Liver (tissue), 9 donors: ENCODE data around the gene CDH4. TPM values are rescaled to one million over a fixed set of nuclear protein-coding genes. Genes with fewer than 3 reads are reported as not detected.

Experiments used
- DNase-seq: peaks from one replicate; pipeline ENCODE4 v3.0.0-alpha.2; 2017; ENCODE audit warnings: low spot score
- H3K27ac ChIP-seq, 2 donors: one replicate each; pipeline ENCODE4 v1.7.0; 2013; ENCODE audit warnings: inconsistent platforms in 2 of 2, low read length in 2 of 2, control low read depth in 1 of 2, low read depth in 1 of 2, mild to moderate bottlenecking in 1 of 2
- H3K27me3 ChIP-seq, 4 donors: one replicate each; pipeline versions ENCODE4 v1.6.1 to v1.7.0; 2013; ENCODE audit warnings: low read length in 3 of 4, inconsistent platforms in 1 of 4, mild to moderate bottlenecking in 1 of 4, moderate library complexity in 1 of 4; ENCODE audit not compliant: control insufficient read depth in 4 of 4, insufficient read depth in 4 of 4
- H3K36me3 ChIP-seq, 4 donors: one replicate each; pipeline versions ENCODE4 v1.6.1 to v1.7.0; 2013; ENCODE audit warnings: low read length in 3 of 4, mild to moderate bottlenecking in 3 of 4, low read depth in 1 of 4, moderate library complexity in 1 of 4; ENCODE audit not compliant: control insufficient read depth in 4 of 4, insufficient read depth in 3 of 4
- H3K4me1 ChIP-seq, 4 donors: one replicate each; pipeline versions ENCODE4 v1.6.1 to v1.7.0; 2013; ENCODE audit warnings: low read length in 3 of 4, mild to moderate bottlenecking in 3 of 4, moderate library complexity in 1 of 4; ENCODE audit not compliant: control insufficient read depth in 4 of 4, insufficient read depth in 4 of 4
- H3K4me3 ChIP-seq, 3 donors: one replicate each; pipeline versions ENCODE4 v1.6.1 to v1.7.0; 2013; ENCODE audit warnings: low read length in 3 of 3, control low read depth in 1 of 3, low read depth in 1 of 3, mild to moderate bottlenecking in 1 of 3
- H3K9ac ChIP-seq, 2 donors: one replicate each; pipeline ENCODE4 v1.7.0; 2013; ENCODE audit warnings: low read length in 2 of 2, mild to moderate bottlenecking in 2 of 2, moderate library complexity in 2 of 2, control low read depth in 1 of 2, low read depth in 1 of 2
- H3K9me3 ChIP-seq, 4 donors: one replicate each; pipeline versions ENCODE4 v1.6.1 to v1.7.0; 2013; ENCODE audit warnings: low read length in 3 of 4; ENCODE audit not compliant: control insufficient read depth in 4 of 4
- CTCF ChIP-seq: fragments of 150-350 bp; IDR thresholded peaks from 2 replicates; pipeline ENCODE4 v1.5.1; 2017; ENCODE audit warnings: improper control_type of control experiment, low read depth, low read length; ENCODE audit not compliant: missing input control
- EGR1 ChIP-seq, 2 donors: IDR thresholded peaks; 2 replicates each; pipeline ENCODE4 v1.6.1; 2016 to 2018; ENCODE audit warnings: antibody characterized with exemption in 2 of 2, low read depth in 2 of 2
- FOXA1 ChIP-seq: IDR thresholded peaks from 2 replicates; pipeline ENCODE4 v1.6.1; 2016; ENCODE audit warnings: antibody characterized with exemption
- FOXA2 ChIP-seq: IDR thresholded peaks from 2 replicates; pipeline ENCODE4 v1.6.1; 2016; ENCODE audit warnings: antibody characterized with exemption
- GABPA ChIP-seq, 2 donors: IDR thresholded peaks in 1 of 2; conservative IDR thresholded peaks in 1 of 2; 2 replicates each; pipeline ENCODE4 v1.6.1; 2016; ENCODE audit warnings: antibody characterized with exemption in 2 of 2, mild to moderate bottlenecking in 1 of 2, moderate library complexity in 1 of 2
- HNF4A ChIP-seq, 2 donors: conservative IDR thresholded peaks; 2 replicates each; pipeline ENCODE4 v1.6.1; 2016; ENCODE audit warnings: antibody characterized with exemption in 2 of 2, mild to moderate bottlenecking in 2 of 2
- HNF4G ChIP-seq: IDR thresholded peaks from 2 replicates; pipeline ENCODE4 v1.6.1; 2016; ENCODE audit warnings: antibody characterized with exemption
- JUND ChIP-seq, 2 donors: IDR thresholded peaks; 2 replicates each; pipeline ENCODE4 v1.6.1; 2016; ENCODE audit warnings: antibody characterized with exemption in 2 of 2
- MAX ChIP-seq: IDR thresholded peaks from 2 replicates; pipeline ENCODE4 v1.6.1; 2016; ENCODE audit warnings: antibody characterized with exemption
- NR2F2 ChIP-seq: IDR thresholded peaks from 2 replicates; pipeline ENCODE4 v1.6.1; 2016; ENCODE audit warnings: antibody characterized with exemption
- RAD21 ChIP-seq, 2 donors: IDR thresholded peaks; 2 replicates each; pipeline ENCODE4 v1.6.1; 2016; ENCODE audit warnings: antibody characterized with exemption in 2 of 2, mild to moderate bottlenecking in 2 of 2
- RXRA ChIP-seq, 2 donors: IDR thresholded peaks; 2 replicates each; pipeline ENCODE4 v1.6.1; 2017 to 2018; ENCODE audit warnings: antibody characterized with exemption in 2 of 2, mild to moderate bottlenecking in 1 of 2
- SP1 ChIP-seq: IDR thresholded peaks from 2 replicates; pipeline ENCODE4 v1.6.1; 2018; ENCODE audit warnings: antibody characterized with exemption, mild to moderate bottlenecking
- TAF1 ChIP-seq: conservative IDR thresholded peaks from 2 replicates; pipeline ENCODE4 v1.6.1; 2016; ENCODE audit warnings: antibody characterized with exemption, mild to moderate bottlenecking
- YY1 ChIP-seq: IDR thresholded peaks from 2 replicates; pipeline ENCODE4 v1.6.1; 2016; ENCODE audit warnings: antibody characterized with exemption, mild to moderate bottlenecking
- ZBTB33 ChIP-seq: IDR thresholded peaks from 2 replicates; pipeline ENCODE4 v1.6.1; 2016; ENCODE audit warnings: antibody characterized with exemption
- WGBS: extraction: QIAGEN DNeasy Blood & Tissue Kit; methylation state at CpG from one replicate; pipeline ENCODE4 v1.1.7; 2013; 5-methylcytosine and 5-hydroxymethylcytosine counted together
- polyA plus RNA-seq, 2 donors: library from polyadenylated mRNA; stranded (reverse) in 1 of 2; unstranded in 1 of 2; fragments of 200-250 nt in 1 of 2; fragments of >200 nt in 1 of 2; fragmentation: Nextera tagmentation in 1 of 2; extraction: Ambion mirVana in 1 of 2; gene quantifications; one replicate each; pipeline versions ENCODE4 v1.2.1 to v1.2.3, GENCODE V29; 2013 to 2015
- total RNA-seq, 2 donors: library from RNA; depleted of rRNA; stranded (reverse); fragments of >200 nt; gene quantifications; one replicate each; pipeline ENCODE4 v1.2.3, GENCODE V29; 2014
- TF ChIP-seq, protein P1 (sequence below): IDR thresholded peaks from 2 replicates; pipeline ENCODE4 v1.6.1; 2016; ENCODE audit warnings: antibody characterized with exemption
- donor health status: healthy.
- donor health status: healthy.
- donor health status: healthy.
- donor health status: healthy.
- donor health status: healthy.

Gene CDH4
- total and polyA plus RNA-seq, 4 donors, result 0.03 to 0.25 (median 0.19) TPM; not detected in 1

GRCh38 chr20:61210862-61211261 lies 41.2 kb upstream of the CDH4 start:
- H3K4me3 ChIP-seq, result no peak overlapping the region
- H3K9me3 ChIP-seq, result peaks cover 0 to 2% (median under 1%) of the 10 kb centered on the region in 4 donors
- no peak for TF ChIP-seq TAF1
- TF ChIP-seq HNF4A (conservative IDR thresholded peaks at IDR 0.05), result no peak
- no peak for TF ChIP-seq FOXA2
- TF ChIP-seq GABPA (IDR thresholded peaks at IDR 0.05 in 1 of 2, conservative IDR thresholded peaks at IDR 0.05 in 1 of 2), result no peak
- no peaks in the 10 kb centered on the region for H3K36me3 ChIP-seq
- H3K27me3 ChIP-seq, result no peaks in the 10 kb centered on the region
- no peaks in the 10 kb centered on the region for H3K4me1 ChIP-seq
- 89% methylated on average over 6 of the region's 6 CpGs for WGBS
- no peak for DNase-seq
- no peak overlapping the region for H3K27ac ChIP-seq
- H3K9ac ChIP-seq, result no peak overlapping the region

GRCh38 chr20:61217848-61218247 lies 34.2 kb upstream of the CDH4 start:
- H3K36me3 ChIP-seq, result no peaks in the 10 kb centered on the region
- peaks cover 0 to under 1% (median 0%) of the 10 kb centered on the region in 4 donors for H3K27me3 ChIP-seq
- H3K9me3 ChIP-seq, result no peaks in the 10 kb centered on the region
- no peak overlapping the region for H3K4me3 ChIP-seq
- H3K9ac ChIP-seq, result no peak overlapping the region
- TF ChIP-seq FOXA1 (no peak), NR2F2 (no peak), ZBTB33 (no peak), HNF4A (conservative IDR thresholded peaks at IDR 0.05) (no peak), YY1 (no peak), MAX (no peak), CTCF (no peak), RXRA (IDR thresholded peaks at IDR 0.05) (no peak), FOXA2 (no peak), HNF4G (no peak), RAD21 (IDR thresholded peaks at IDR 0.05) (no peak), EGR1 (IDR thresholded peaks at IDR 0.05; ENCODE audit: low read depth in 2 of 2) (no peak), JUND (IDR thresholded peaks at IDR 0.05) (no peak), TAF1 (no peak), SP1 (no peak)
- TF ChIP-seq, protein P1, sequence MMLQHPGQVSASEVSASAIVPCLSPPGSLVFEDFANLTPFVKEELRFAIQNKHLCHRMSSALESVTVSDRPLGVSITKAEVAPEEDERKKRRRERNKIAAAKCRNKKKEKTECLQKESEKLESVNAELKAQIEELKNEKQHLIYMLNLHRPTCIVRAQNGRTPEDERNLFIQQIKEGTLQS, result no peak
- 98% methylated on average over 1 of the region's 1 CpG for WGBS
- no peak for DNase-seq
- no peaks in the 10 kb centered on the region for H3K4me1 ChIP-seq
- no peak overlapping the region for H3K27ac ChIP-seq
